Mucosa of rectum (tissue), 2 donors: ENCODE results near the gene RRAGD.
"Not testable (repeated sequence)": the region's sequence is repeated elsewhere in the genome, so short reads cannot be mapped to it uniquely, and the experiment has no call there.

Source experiments
- H3K27ac ChIP-seq, 2 donors: one replicate each; pipeline ENCODE4 v1.7.0; 2013; ENCODE audit warnings: inconsistent platforms in 2 of 2, low read depth in 2 of 2, low read length in 2 of 2
- H3K27me3 ChIP-seq, 2 donors: one replicate each; pipeline ENCODE4 v1.7.0; 2013; ENCODE audit warnings: low read length in 2 of 2; ENCODE audit not compliant: control insufficient read depth in 2 of 2, insufficient read depth in 2 of 2
- H3K36me3 ChIP-seq, 2 donors: one replicate each; pipeline ENCODE4 v1.7.0; 2013; ENCODE audit warnings: low read length in 2 of 2; ENCODE audit not compliant: control insufficient read depth in 2 of 2, insufficient read depth in 2 of 2
- H3K4me1 ChIP-seq, 2 donors: one replicate each; pipeline ENCODE4 v1.7.0; 2013; ENCODE audit warnings: low read length in 2 of 2, mild to moderate bottlenecking in 1 of 2; ENCODE audit not compliant: control insufficient read depth in 2 of 2, insufficient read depth in 2 of 2
- H3K4me3 ChIP-seq, 2 donors: one replicate each; pipeline ENCODE4 v1.7.0; 2013; ENCODE audit warnings: low read length in 2 of 2
- H3K9ac ChIP-seq, 2 donors: one replicate each; pipeline ENCODE4 v1.7.0; 2013; ENCODE audit warnings: low read length in 2 of 2, low read depth in 1 of 2, mild to moderate bottlenecking in 1 of 2
- H3K9me3 ChIP-seq, 2 donors: one replicate each; pipeline ENCODE4 v1.7.0; 2013; ENCODE audit warnings: low read length in 2 of 2; ENCODE audit not compliant: control insufficient read depth in 2 of 2
- donor health status: healthy.
- donor health status: Normal muscosa, but diverticular disease.

Gene RRAGD

GRCh38 chr6:89398762-89399525 lies 13.1 kb downstream of the RRAGD start:
- H3K9me3 ChIP-seq: no peaks in the 10 kb centered on the region
- no peak overlapping the region for H3K4me3 ChIP-seq
- no peak overlapping the region for H3K9ac ChIP-seq
- H3K36me3 ChIP-seq: no peaks in the 10 kb centered on the region
- H3K27ac ChIP-seq: no peak overlapping the region
- H3K4me1 ChIP-seq: no peaks in the 10 kb centered on the region
- peaks cover 0 to 2% of the 10 kb centered on the region in 2 donors for H3K27me3 ChIP-seq

- H3K9me3 ChIP-seq, H3K4me1 ChIP-seq, H3K27me3 ChIP-seq, H3K4me3 ChIP-seq, H3K9ac ChIP-seq, H3K36me3 ChIP-seq, H3K27ac ChIP-seq: not testable (repeated sequence)
These were observed 14.2 kb downstream of the RRAGD start for GRCh38 chr6:89397884-89398283.

GRCh38 chr6:89393659-89394058 lies 18.4 kb downstream of the RRAGD start:
- no peak overlapping the region for H3K27ac ChIP-seq
- H3K9ac ChIP-seq: no peak overlapping the region
- H3K4me1 ChIP-seq: no peaks in the 10 kb centered on the region

GRCh38 chr6:89392823-89393222 lies 19.2 kb downstream of the RRAGD start:
- no peaks in the 10 kb centered on the region for H3K36me3 ChIP-seq
- no peak overlapping the region for H3K9ac ChIP-seq
- no peak overlapping the region for H3K4me3 ChIP-seq
- no peak overlapping the region for H3K27ac ChIP-seq
- no peaks in the 10 kb centered on the region for H3K27me3 ChIP-seq
- H3K9me3 ChIP-seq: peaks cover 0 to 4% of the 10 kb centered on the region in 2 donors
- H3K4me1 ChIP-seq: no peaks in the 10 kb centered on the region

More at GRCh38 chr6:89393659-89394058, 18.4 kb downstream of the RRAGD start:
- no peak overlapping the region for H3K4me3 ChIP-seq
- no peaks in the 10 kb centered on the region for H3K36me3 ChIP-seq
- H3K27me3 ChIP-seq: no peaks in the 10 kb centered on the region
- peaks cover 0 to 4% of the 10 kb centered on the region in 2 donors for H3K9me3 ChIP-seq

- Histone ChIP-seq H3K4me1 (no peaks in the 10 kb centered on the region), H3K36me3 (no peaks in the 10 kb centered on the region), H3K27ac (no peak overlapping the region), H3K9me3 (peaks cover 0 to 4% of the 10 kb centered on the region in 2 donors), H3K27me3 (no peaks in the 10 kb centered on the region), H3K4me3 (no peak overlapping the region), H3K9ac (no peak overlapping the region)
These were observed 23.2 kb downstream of the RRAGD start for GRCh38 chr6:89388846-89389245.

- Histone ChIP-seq H3K36me3 (no peaks in the 10 kb centered on the region), H3K9ac (no peak overlapping the region), H3K4me1 (no peaks in the 10 kb centered on the region), H3K4me3 (no peak overlapping the region), H3K27me3 (no peaks in the 10 kb centered on the region), H3K27ac (no peak overlapping the region), H3K9me3 (no peaks in the 10 kb centered on the region)
These were observed 24.4 kb downstream of the RRAGD start for GRCh38 chr6:89387516-89388201.

- H3K27me3 ChIP-seq: no peaks in the 10 kb centered on the region
- no peak overlapping the region for H3K9ac ChIP-seq
- no peak overlapping the region for H3K27ac ChIP-seq
- H3K36me3 ChIP-seq: no peaks in the 10 kb centered on the region
- no peak overlapping the region for H3K4me3 ChIP-seq
- no peaks in the 10 kb centered on the region for H3K4me1 ChIP-seq
- H3K9me3 ChIP-seq: no peaks in the 10 kb centered on the region
These were observed 25.1 kb downstream of the RRAGD start for GRCh38 chr6:89386917-89387491.

- H3K9me3 ChIP-seq: no peaks in the 10 kb centered on the region
- H3K4me1 ChIP-seq: no peaks in the 10 kb centered on the region
- H3K27ac ChIP-seq: no peak overlapping the region
- H3K9ac ChIP-seq: no peak overlapping the region
- no peaks in the 10 kb centered on the region for H3K27me3 ChIP-seq
- no peak overlapping the region for H3K4me3 ChIP-seq
- H3K36me3 ChIP-seq: no peaks in the 10 kb centered on the region
These were observed 26.2 kb downstream of the RRAGD start for GRCh38 chr6:89385846-89386245.

- no peaks in the 10 kb centered on the region for H3K27me3 ChIP-seq
- H3K9ac ChIP-seq: no peak overlapping the region
- no peak overlapping the region for H3K27ac ChIP-seq
- no peak overlapping the region for H3K4me3 ChIP-seq
- no peaks in the 10 kb centered on the region for H3K4me1 ChIP-seq
- no peaks in the 10 kb centered on the region for H3K9me3 ChIP-seq
- H3K36me3 ChIP-seq: no peaks in the 10 kb centered on the region
These were observed 26.9 kb downstream of the RRAGD start for GRCh38 chr6:89385156-89385667.

- H3K36me3 ChIP-seq: no peaks in the 10 kb centered on the region
- H3K27me3 ChIP-seq: no peaks in the 10 kb centered on the region
- no peak overlapping the region for H3K9ac ChIP-seq
- no peak overlapping the region for H3K27ac ChIP-seq
- H3K4me1 ChIP-seq: no peaks in the 10 kb centered on the region
- H3K9me3 ChIP-seq: no peaks in the 10 kb centered on the region
- no peak overlapping the region for H3K4me3 ChIP-seq
These were observed 31.0 kb downstream of the RRAGD start for GRCh38 chr6:89381031-89381430.
